K562 (cell line): ENCODE measurements around the gene ST6GALNAC1. TPM values are rescaled to one million over a fixed set of nuclear protein-coding genes. Genes with fewer than 3 reads are reported as not detected.

ENCODE experiments used
- ARID1B ChIP-seq: fragments of 450-650 bp; IDR thresholded peaks from 2 replicates; pipeline ENCODE4 v1.6.1; 2016; ENCODE audit warnings: antibody characterized with exemption, mild to moderate bottlenecking, inconsistent platforms
- C11orf30 ChIP-seq: fragments of 450-650 bp; IDR thresholded peaks from 2 replicates; pipeline ENCODE4 v1.6.1; 2016; ENCODE audit warnings: low read depth, mild to moderate bottlenecking
- CEBPB ChIP-seq: fragments of 450-650 bp; IDR thresholded peaks from 2 replicates; pipeline ENCODE4 v1.6.1; 2016; ENCODE audit warnings: missing genetic modification characterization, missing compliant biosample characterization
- CHD4 ChIP-seq: fragments of 200-600 bp; sonication (generic); IDR thresholded peaks from 3 replicates; pipeline ENCODE4 v1.6.1; 2012; ENCODE audit warnings: low read depth, mild to moderate bottlenecking, mixed read lengths, low read length, inconsistent platforms; ENCODE audit not compliant: insufficient read depth, insufficient replicate concordance, poor library complexity, severe bottlenecking
- FOXA1 ChIP-seq: fragments of 450-650 bp; IDR thresholded peaks from 2 replicates; pipeline ENCODE4 v1.6.1; 2016; ENCODE audit warnings: mild to moderate bottlenecking, borderline replicate concordance
- JUN ChIP-seq, 2 experiments: sonication (generic) in 1 of 2; formaldehyde crosslinking in 1 of 2; IDR thresholded peaks; 2 replicates each; pipeline versions ENCODE4 v1.6.1 to v1.8.0; 2012 to 2022; ENCODE audit warnings: borderline replicate concordance in 2 of 2, mild to moderate bottlenecking in 2 of 2, improper control_type of control experiment in 1 of 2, low read depth in 1 of 2, low read length in 1 of 2, missing genetic modification reagents in 1 of 2
- LCOR ChIP-seq: sonication (generic); formaldehyde crosslinking; IDR thresholded peaks from 2 replicates; pipeline ENCODE4 v1.8.0; 2022; ENCODE audit warnings: mild to moderate bottlenecking, missing genetic modification reagents
- MNT ChIP-seq, 2 experiments: fragments of 450-650 bp; conservative IDR thresholded peaks; 2 replicates each; pipeline ENCODE4 v1.6.1; 2017; ENCODE audit warnings: mild to moderate bottlenecking in 2 of 2, moderate library complexity in 2 of 2
- SUPT5H ChIP-seq: fragments of 450-650 bp; IDR thresholded peaks from 2 replicates; pipeline ENCODE4 v1.6.1; 2016
- TAF9B ChIP-seq: fragments of 450-650 bp; IDR thresholded peaks from 2 replicates; pipeline ENCODE4 v1.6.1; 2018; ENCODE audit warnings: mild to moderate bottlenecking; ENCODE audit not compliant: partially characterized antibody
- THRAP3 ChIP-seq: fragments of 450-650 bp; IDR thresholded peaks from 2 replicates; pipeline ENCODE4 v1.6.1; 2016; ENCODE audit warnings: mild to moderate bottlenecking, inconsistent platforms, borderline replicate concordance
- ZNF263 ChIP-seq: sonication (generic); formaldehyde crosslinking; IDR thresholded peaks from 2 replicates; pipeline ENCODE4 v1.8.0; 2022; ENCODE audit warnings: mild to moderate bottlenecking, missing genetic modification reagents, borderline replicate concordance
- polyA plus RNA-seq, 8 experiments: library from polyadenylated mRNA; depleted of rRNA in 4 of 8; stranded (reverse) in 5 of 8; unstranded in 3 of 8; fragments of >200 nt; fragmentation: Nextera tagmentation in 2 of 8; fragmentation: Illumina TruSeq in 1 of 8; extraction: Ambion mirVana in 2 of 8; extraction: Trizol in 1 of 8; gene quantifications; 2 replicates each; pipeline versions ENCODE4 v1.2.1 to v1.2.3, GENCODE V29; 2011 to 2014; ENCODE audit warnings: inconsistent platforms in 1 of 8, missing spikeins in 1 of 8
- total RNA-seq, 7 experiments: library from RNA; depleted of rRNA in 6 of 7; stranded (reverse); fragments of >200 nt in 6 of 7; fragmentation: Illumina TruSeq in 2 of 7; extraction: Trizol in 2 of 7; gene quantifications; 2 replicates each; pipeline versions ENCODE4 v1.2.1 to v1.2.3, GENCODE V29; 2011 to 2021; ENCODE audit warnings: low replicate concordance in 1 of 7

Gene ST6GALNAC1
- total and polyA plus RNA-seq, 9 of the 15 experiments (the other 6 are each of a cell fraction or from before 2014, with no cell fraction given), result 20.6 to 68.4 (median 50.5) TPM

GRCh38 chr17:76659928-76660655 is 16.5 kb upstream of the ST6GALNAC1 start (continued):
- no peak for TF ChIP-seq FOXA1
- TF ChIP-seq JUN (IDR thresholded peaks at IDR 0.05; ENCODE audit: borderline replicate concordance, low read depth, low read length), result peak; percentile 71
- no peak for TF ChIP-seq JUN (CRISPR knock-in tag; IDR thresholded peaks at IDR 0.05; ENCODE audit: borderline replicate concordance)
- TF ChIP-seq ZNF263, result no peak
- peak; percentile 84 for TF ChIP-seq ARID1B
- TF ChIP-seq CEBPB (tag), result no peak
- TF ChIP-seq SUPT5H, result no peak
- peak; percentile 38 to 61; a peak in 2 of 4 replicates for TF ChIP-seq MNT (conservative IDR thresholded peaks at IDR 0.05)
- peak; percentile 84 for TF ChIP-seq LCOR
- peak; percentile 41 for TF ChIP-seq TAF9B
- peak; percentile 98 for TF ChIP-seq C11orf30
- peak; percentile 18 for TF ChIP-seq CHD4
- TF ChIP-seq THRAP3, result no peak
